ENCODE data around the gene EXOSC7. TPM values are rescaled to one million over a fixed set of nuclear protein-coding genes. Genes with fewer than 3 reads are reported as not detected.
"Not testable (repeated sequence)": the region's sequence is repeated elsewhere in the genome, so short reads cannot be mapped to it uniquely, and the experiment has no call there.

The EXOSC7 gene
- total RNA-seq, 1 experiment from 2014 or later, result 54.0 TPM

- DNase-seq (ENCODE audit: extremely low read depth, low read depth), result no peak
Measured at GRCh38 chr3:45051685-45052084, 75.6 kb downstream of the EXOSC7 start.

- not testable (repeated sequence) for DNase-seq (ENCODE audit: extremely low read depth, low read depth)
Measured at GRCh38 chr3:45053805-45054195, 77.8 kb downstream of the EXOSC7 start.

GRCh38 chr3:45054196-45054857 lies 78.3 kb downstream of the EXOSC7 start:
- peak; percentile 52 for DNase-seq (ENCODE audit: extremely low read depth, low read depth)

GRCh38 chr3:45055032-45055410 lies 79.0 kb downstream of the EXOSC7 start:
- no peak for DNase-seq (ENCODE audit: extremely low read depth, low read depth)

GRCh38 chr3:45055411-45056143 lies 79.5 kb downstream of the EXOSC7 start:
- DNase-seq (ENCODE audit: extremely low read depth, low read depth), result peak; percentile 58

GRCh38 chr3:45056608-45057301 lies 80.7 kb downstream of the EXOSC7 start:
- no peak for DNase-seq (ENCODE audit: extremely low read depth, low read depth)

GRCh38 chr3:45057557-45057956 lies 81.5 kb downstream of the EXOSC7 start:
- no peak for DNase-seq (ENCODE audit: extremely low read depth, low read depth)

GRCh38 chr3:45059132-45059531 lies 83.1 kb downstream of the EXOSC7 start:
- DNase-seq (ENCODE audit: extremely low read depth, low read depth), result no peak

- no peak for DNase-seq (ENCODE audit: extremely low read depth, low read depth)
Measured at GRCh38 chr3:45060165-45060892, 84.3 kb downstream of the EXOSC7 start.

Small RNAs within 50 kb of the gene (small RNA-seq; reads per million reads assigned to genes)
- gene RNU5B-3P, result 0.04 to 0.29 reads per million in 2 experiments

Other genes starting within 250 kb of the EXOSC7 start
- 1.9 and 3.8 TPM in 2 replicates for gene ZNF501, start 246.6 kb upstream of the EXOSC7 start, total RNA-seq (2014; rRNA removed; shearing (Covaris generic))
- 28.2 and 29.4 TPM in 2 replicates for gene KIAA1143, start 214.6 kb upstream of the EXOSC7 start, total RNA-seq (2014; rRNA removed; shearing (Covaris generic))
- gene KIF15, start 214.4 kb upstream of the EXOSC7 start, total RNA-seq (2014; rRNA removed; shearing (Covaris generic)), result 14.3 and 17.4 TPM in 2 replicates
- gene TMEM42, start 114.3 kb upstream of the EXOSC7 start, total RNA-seq (2014; rRNA removed; shearing (Covaris generic)), result 17.0 and 17.2 TPM in 2 replicates
- not detected in 2 replicates for gene TGM4, start 101.6 kb upstream of the EXOSC7 start, total RNA-seq (2014; rRNA removed; shearing (Covaris generic))
- gene ZDHHC3, start 70 bp upstream of the EXOSC7 start, total RNA-seq (2014; rRNA removed; shearing (Covaris generic)), result 27.4 and 32.6 TPM in 2 replicates
- gene CLEC3B, start 50.1 kb downstream of the EXOSC7 start, total RNA-seq (2014; rRNA removed; shearing (Covaris generic)), result 0.12 TPM in 1 of 2 replicates, not detected in the other
- 47.5 and 47.7 TPM in 2 replicates for gene CDCP1, start 170.1 kb downstream of the EXOSC7 start, total RNA-seq (2014; rRNA removed; shearing (Covaris generic))

Data from NCI-H460 (cell line).